GM18520 (cell line): ENCODE data around the gene SCFD2.

ENCODE experiments used
- ATAC-seq: cut with Tn5 transposase; IDR thresholded peaks from one replicate; pipeline ENCODE4 v1.9.1; 2021; ENCODE audit not compliant: unreplicated experiment

SCFD2 gene

GRCh38 chr4:53118676-53119075 is 247.2 kb downstream of the SCFD2 start:
- no peak for ATAC-seq

GRCh38 chr4:53116954-53117353 is 248.9 kb downstream of the SCFD2 start:
- ATAC-seq: no peak

GRCh38 chr4:53113431-53114225 is 252.2 kb downstream of the SCFD2 start:
- peak; percentile 67 for ATAC-seq

- ATAC-seq: no peak
These were observed 260.5 kb downstream of the SCFD2 start for GRCh38 chr4:53105313-53105712.

- ATAC-seq: no peak
These were observed 262.4 kb downstream of the SCFD2 start for GRCh38 chr4:53103481-53103880.

GRCh38 chr4:53101191-53101581 is 264.7 kb downstream of the SCFD2 start:
- ATAC-seq: no peak

- no peak for ATAC-seq
These were observed 265.2 kb downstream of the SCFD2 start for GRCh38 chr4:53100501-53101190.

GRCh38 chr4:53098681-53099121 is 267.2 kb downstream of the SCFD2 start:
- no peak for ATAC-seq

- ATAC-seq: no peak
These were observed 271.8 kb downstream of the SCFD2 start for GRCh38 chr4:53094040-53094439.

- no peak for ATAC-seq
These were observed 275.7 kb downstream of the SCFD2 start for GRCh38 chr4:53089936-53090729.

- ATAC-seq: no peak
These were observed 277.7 kb downstream of the SCFD2 start for GRCh38 chr4:53088152-53088551.

- no peak for ATAC-seq
These were observed 289.4 kb downstream of the SCFD2 start for GRCh38 chr4:53076374-53076958.

GRCh38 chr4:53075162-53075785 is 290.6 kb downstream of the SCFD2 start:
- ATAC-seq: no peak

GRCh38 chr4:53068755-53069330 is 297.0 kb downstream of the SCFD2 start:
- ATAC-seq: no peak

GRCh38 chr4:53067125-53067802 is 298.6 kb downstream of the SCFD2 start:
- no peak for ATAC-seq

GRCh38 chr4:53066155-53066554 is 299.7 kb downstream of the SCFD2 start:
- no peak for ATAC-seq

GRCh38 chr4:53064609-53065008 is 301.3 kb downstream of the SCFD2 start:
- ATAC-seq: no peak

GRCh38 chr4:53061091-53061850 is 304.6 kb downstream of the SCFD2 start:
- no peak for ATAC-seq

GRCh38 chr4:53060278-53060677 is 305.6 kb downstream of the SCFD2 start:
- ATAC-seq: no peak
